Pancreas (tissue), 10 donors: ENCODE measurements around the gene TOP3A. TPM values are rescaled to one million over a fixed set of nuclear protein-coding genes. Genes with fewer than 3 reads are reported as not detected.

ENCODE experiments used
- ATAC-seq, 4 donors: fragments of 200-7000 bp; cut with Tn5 transposase; one replicate each; pipeline versions ENCODE4 v1.8.0 to v1.9.1; 2020; ENCODE audit warnings: mild to moderate bottlenecking in 4 of 4, moderate library complexity in 4 of 4
- DNase-seq, 6 donors: peaks; one replicate each; pipeline ENCODE4 v3.0.0-alpha.2; 2020
- FAIRE-seq: peaks from 2 replicates; lab custom pipeline; 2012; peaks lifted over from hg19 to GRCh38; lab: Jason Lieb, UNC
- H3K27ac ChIP-seq, 4 donors: fragments of 200-600 bp; sonication (generic); 1 replicate in 3 of 4; 2 replicates in 1 of 4; pipeline versions ENCODE4 v1.5.0 to v1.8.0; 2020
- H3K27me3 ChIP-seq, 4 donors: fragments of 200-600 bp; one replicate each; pipeline ENCODE4 v1.8.0; 2021
- H3K36me3 ChIP-seq, 3 donors: fragments of 200-600 bp; sonication (generic) in 1 of 3; one replicate each; pipeline versions ENCODE4 v1.5.0 to v1.8.0; 2020 to 2021
- H3K4me1 ChIP-seq, 3 donors: fragments of 200-600 bp; one replicate each; pipeline ENCODE4 v1.8.0; 2021
- H3K4me3 ChIP-seq, 4 donors: fragments of 200-600 bp; sonication (generic) in 2 of 4; one replicate each; pipeline versions ENCODE4 v1.5.0 to v1.8.0; 2020 to 2021
- H3K9me3 ChIP-seq, 4 donors: fragments of 200-600 bp; one replicate each; pipeline ENCODE4 v1.8.0; 2021
- WGBS, 2 donors: extraction: QIAGEN DNeasy Blood & Tissue Kit; methylation state at CpG; one replicate each; pipeline ENCODE4 v1.1.7; 2013; 5-methylcytosine and 5-hydroxymethylcytosine counted together
- intact Hi-C, 3 donors: fragments of 100-400 bp; cut with DNase I; formaldehyde crosslinking; loops; one replicate each; pipeline versions ENCODE4 v1.11.1 to v1.14.2; 2022
- polyA plus RNA-seq, 2 donors: library from polyadenylated mRNA; stranded (reverse); fragments of 200-250 nt; gene quantifications; one replicate each; pipeline ENCODE4 v1.2.3, GENCODE V29; 2013
- total RNA-seq, 6 donors: library from RNA; stranded (reverse); fragmentation: NEBNext Ultra II Directional in 4 of 6; extraction: Animal tissue kit (Norgen Biotek cat#: 25700) in 4 of 6; gene quantifications; one replicate each; pipeline versions ENCODE4 v1.2.1 to v1.2.4, GENCODE V29; 2021 to 2023
- TF ChIP-seq, protein P1 (sequence below), 4 donors: fragments of 200-600 bp; sonication (generic) in 3 of 4; IDR thresholded peaks; one replicate each; pipeline versions ENCODE4 v1.5.0 to v1.8.0; 2021; ENCODE audit warnings: antibody characterized with exemption in 4 of 4
- donor health status: healthy with polysubstance abuse.
- donor health status: DM: no; HTN: no; CAD: no; lungs with moderate emphysema.
- donor health status: DM: no; HTN: no; CAD: no.
- donor health status: control.
- donor health status: control.
- donor health status: Bipolar disorder and iron deficiency.
- donor health status: DM: yes; HTN: yes; CAD: no.
- donor health status: DM: no; HTN: no; CAD: no.
- donor health status: DM: no; HTN: no; CAD: no.
- donor health status: DM: yes; HTN: yes; CAD: no.

TOP3A gene
- total and polyA plus RNA-seq, 8 donors, result 9.4 to 18.7 (median 12.2) TPM

GRCh38 chr17:18248811-18249210, 66.0 kb downstream of the TOP3A start:
- Histone ChIP-seq H3K27ac (no peak overlapping the region), H3K4me1 (no peaks in the 10 kb centered on the region), H3K4me3 (no peak overlapping the region), H3K27me3 (no peaks in the 10 kb centered on the region), H3K36me3 (peaks cover 13 to 65% (median 40%) of the 10 kb centered on the region in 3 donors), H3K9me3 (no peaks in the 10 kb centered on the region)
- no peak for FAIRE-seq
- ATAC-seq, result no peak
- intact Hi-C loops, result no loop called here
- TF ChIP-seq, protein P1, sequence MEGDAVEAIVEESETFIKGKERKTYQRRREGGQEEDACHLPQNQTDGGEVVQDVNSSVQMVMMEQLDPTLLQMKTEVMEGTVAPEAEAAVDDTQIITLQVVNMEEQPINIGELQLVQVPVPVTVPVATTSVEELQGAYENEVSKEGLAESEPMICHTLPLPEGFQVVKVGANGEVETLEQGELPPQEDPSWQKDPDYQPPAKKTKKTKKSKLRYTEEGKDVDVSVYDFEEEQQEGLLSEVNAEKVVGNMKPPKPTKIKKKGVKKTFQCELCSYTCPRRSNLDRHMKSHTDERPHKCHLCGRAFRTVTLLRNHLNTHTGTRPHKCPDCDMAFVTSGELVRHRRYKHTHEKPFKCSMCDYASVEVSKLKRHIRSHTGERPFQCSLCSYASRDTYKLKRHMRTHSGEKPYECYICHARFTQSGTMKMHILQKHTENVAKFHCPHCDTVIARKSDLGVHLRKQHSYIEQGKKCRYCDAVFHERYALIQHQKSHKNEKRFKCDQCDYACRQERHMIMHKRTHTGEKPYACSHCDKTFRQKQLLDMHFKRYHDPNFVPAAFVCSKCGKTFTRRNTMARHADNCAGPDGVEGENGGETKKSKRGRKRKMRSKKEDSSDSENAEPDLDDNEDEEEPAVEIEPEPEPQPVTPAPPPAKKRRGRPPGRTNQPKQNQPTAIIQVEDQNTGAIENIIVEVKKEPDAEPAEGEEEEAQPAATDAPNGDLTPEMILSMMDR (IDR thresholded peaks at IDR 0.05), result no peak
- 89 to 94% methylated on average over 7 of the region's 7 CpGs for WGBS, 2 donors
- DNase-seq, result peak in 1 of 6 donors; percentile 48

GRCh38 chr17:18248300-18248731, 66.5 kb downstream of the TOP3A start:
- WGBS, 2 donors, result 44 to 46% methylated on average over 9 of the region's 9 CpGs
- peaks cover 13 to 61% (median 35%) of the 10 kb centered on the region in 3 donors for H3K36me3 ChIP-seq
- no peak overlapping the region for H3K4me3 ChIP-seq
- H3K27ac ChIP-seq, result no peak overlapping the region
- TF ChIP-seq, protein P1 (IDR thresholded peaks at IDR 0.05), result peak in 3 of 4 donors; percentile 9 to 36 (median 28)
- ATAC-seq, result peak; percentile 41 to 79 (median 67)
- peak in 2 of 6 donors; percentile 66 to 73 for DNase-seq
- intact Hi-C loops, result no loop called here
- H3K9me3 ChIP-seq, result no peaks in the 10 kb centered on the region
- no peaks in the 10 kb centered on the region for H3K4me1 ChIP-seq
- no peaks in the 10 kb centered on the region for H3K27me3 ChIP-seq
- FAIRE-seq, result no peak

- ATAC-seq (no peak), DNase-seq (peak in 1 of 6 donors; percentile 78), FAIRE-seq (no peak)
- Histone ChIP-seq H3K27ac (no peak overlapping the region), H3K4me1 (no peaks in the 10 kb centered on the region), H3K4me3 (no peak overlapping the region), H3K36me3 (peaks cover 13 to 53% (median 28%) of the 10 kb centered on the region in 3 donors), H3K27me3 (no peaks in the 10 kb centered on the region), H3K9me3 (no peaks in the 10 kb centered on the region)
- intact Hi-C loops, result no loop called here
- TF ChIP-seq, protein P1 (IDR thresholded peaks at IDR 0.05), result no peak
- WGBS, 2 donors, result 88 to 92% methylated on average over 29 to 30 of the region's 30 CpGs
These were observed 67.2 kb downstream of the TOP3A start for GRCh38 chr17:18247613-18248001.

- FAIRE-seq (no peak), ATAC-seq (peak; percentile 36 to 78 (median 68)), DNase-seq (peak in 5 of 6 donors; percentile 51 to 88 (median 74))
- intact Hi-C loops, result no loop called here
- TF ChIP-seq, protein P1 (IDR thresholded peaks at IDR 0.05), result no peak
- peak overlapping the region in 1 of 4 donors; percentile 23 for H3K27ac ChIP-seq
- no peaks in the 10 kb centered on the region for H3K27me3 ChIP-seq
- H3K4me3 ChIP-seq, result no peak overlapping the region
- no peaks in the 10 kb centered on the region for H3K9me3 ChIP-seq
- 39 to 49% methylated on average over 43 to 46 of the region's 46 CpGs for WGBS, 2 donors
- H3K4me1 ChIP-seq, result no peaks in the 10 kb centered on the region
- H3K36me3 ChIP-seq, result peaks cover 9 to 48% (median 24%) of the 10 kb centered on the region in 3 donors
These were observed 67.7 kb downstream of the TOP3A start for GRCh38 chr17:18246880-18247612.
